Ovary (tissue), 9 donors: Measurements from ENCODE around the gene KDELR1. TPM values are rescaled to one million over a fixed set of nuclear protein-coding genes. Genes with fewer than 3 reads are reported as not detected.

ENCODE experiments used
- DNase-seq, 5 donors: peaks; one replicate each; pipeline ENCODE4 v3.0.0-alpha.2; 2019 to 2020
- H3K27ac ChIP-seq, 2 donors: fragments of 200-600 bp; one replicate each; pipeline versions ENCODE4 v1.5.1 to v1.8.0; 2019 to 2022
- H3K27me3 ChIP-seq: fragments of 200-600 bp; one replicate; pipeline ENCODE4 v1.8.0; 2022
- H3K36me3 ChIP-seq: fragments of 200-600 bp; sonication (generic); one replicate; pipeline ENCODE4 v1.5.1; 2019
- H3K4me1 ChIP-seq: one replicate; pipeline ENCODE4 v1.8.1; 2013; ENCODE audit warnings: mild to moderate bottlenecking, moderate library complexity; ENCODE audit not compliant: insufficient read depth
- H3K4me3 ChIP-seq: fragments of 200-600 bp; sonication (generic); one replicate; pipeline ENCODE4 v1.5.1; 2017
- H3K9me3 ChIP-seq, 2 donors: fragments of 200-600 bp in 1 of 2; sonication (generic) in 1 of 2; one replicate each; pipeline versions ENCODE4 v1.5.1 to v1.8.1; 2013 to 2019; ENCODE audit warnings: mild to moderate bottlenecking in 1 of 2, moderate library complexity in 1 of 2
- CTCF ChIP-seq, 3 donors: fragments of 450-650 bp in 2 of 3; fragments of 200-600 bp in 1 of 3; IDR thresholded peaks; one replicate each; pipeline versions ENCODE4 v1.5.1 to v1.8.0; 2016 to 2022; ENCODE audit warnings: antibody characterized with exemption in 3 of 3, mild to moderate bottlenecking in 1 of 3
- EP300 ChIP-seq: sonication (generic); formaldehyde crosslinking; IDR thresholded peaks from one replicate; pipeline ENCODE4 v1.6.1; 2017; ENCODE audit warnings: antibody characterized with exemption
- POLR2A ChIP-seq: fragments of 450-650 bp; IDR thresholded peaks from one replicate; pipeline ENCODE4 v1.6.1; 2017; ENCODE audit warnings: antibody characterized with exemption, mild to moderate bottlenecking, moderate library complexity
- WGBS, 3 donors: extraction: QIAGEN DNeasy Blood & Tissue Kit in 1 of 3; methylation state at CpG; one replicate each; pipeline versions ENCODE4 v1.1.5 to v1.1.7; 2013 to 2017; 5-methylcytosine and 5-hydroxymethylcytosine counted together
- intact Hi-C, 4 donors: fragments of 100-400 bp; cut with DNase I; formaldehyde crosslinking; loops; one replicate each; pipeline versions ENCODE4 v1.11.0 to v1.15.1; 2022 to 2023
- polyA plus RNA-seq, 2 donors: library from polyadenylated mRNA; stranded (reverse); fragments of 200-250 nt in 1 of 2; fragments of 350-450 nt in 1 of 2; fragmentation: Illumina TruSeq in 1 of 2; extraction: RNeasy Lipid Tissue Mini Kit (QIAGEN cat#74804) in 1 of 2; gene quantifications; one replicate each; pipeline ENCODE4 v1.2.3, GENCODE V29; 2013 to 2014
- total RNA-seq, 7 donors: library from RNA; depleted of rRNA in 2 of 7; stranded (reverse); fragments of >200 nt in 2 of 7; fragmentation: NEBNext Ultra II Directional in 3 of 7; extraction: Animal tissue kit (Norgen Biotek cat#: 25700) in 3 of 7; gene quantifications; one replicate each; pipeline versions ENCODE4 v1.1.0 to v1.2.4, GENCODE V29; 2016 to 2023
- donor health status: DM: no; HTN: no; CAD: no; lungs with moderate emphysema.
- donor health status: DM: no; HTN: no; CAD: no.
- donor health status: Bipolar disorder and iron deficiency.
- donor health status: DM: yes; HTN: yes; CAD: no.
- donor health status: DM: no; HTN: no; CAD: no.
- donor health status: DM: yes; HTN: yes; CAD: no.

The KDELR1 gene
- total and polyA plus RNA-seq, 9 donors = 94.0 to 333 (median 179) TPM

- DNase-seq = peak in 4 of 5 donors; percentile 25 to 64 (median 61)
- Histone ChIP-seq H3K27ac (peak overlapping the region in 1 of 2 donors; percentile 97), H3K4me3 (peak overlapping the region; percentile 27), H3K27me3 (no peaks in the 10 kb centered on the region), H3K4me1 (peaks cover 3% of the 10 kb centered on the region), H3K36me3 (no peaks in the 10 kb centered on the region), H3K9me3 (no peaks in the 10 kb centered on the region)
- 60 to 66% (median 63%) methylated on average over 10 of the region's 10 CpGs for WGBS, 3 donors
- intact Hi-C loops = no loop called here
- TF ChIP-seq CTCF (IDR thresholded peaks at IDR 0.05) (no peak), EP300 (no peak), POLR2A (no peak)
Measured at GRCh38 chr19:48364598-48365348, 26.6 kb downstream of the KDELR1 start.

GRCh38 chr19:48363810-48364597 is 27.3 kb downstream of the KDELR1 start, which contains the start of the genes SYNGR4 and TMEM143:
SYNGR4 (plus strand) TSS chr19:48364367; CDS start chr19:48365843, 1,476 bp downstream.
TMEM143 (minus strand) TSS chr19:48363940; CDS start chr19:48363920, 20 bp downstream.
- H3K9me3 ChIP-seq = no peaks in the 10 kb centered on the region
- no peaks in the 10 kb centered on the region for H3K36me3 ChIP-seq
- intact Hi-C loops = no loop called here
- WGBS, 3 donors = 1% methylated on average over 59 of the region's 59 CpGs
- H3K4me1 ChIP-seq = peaks cover 3% of the 10 kb centered on the region
- peak within 1 kb of the TSS; percentile 74 for H3K4me3 ChIP-seq
- H3K27ac ChIP-seq = peak within 1 kb of the TSS; percentile 89 to 97
- peak; percentile 98 to 100 (median 99) for DNase-seq
- H3K27me3 ChIP-seq = no peaks in the 10 kb centered on the region
- TF ChIP-seq CTCF (IDR thresholded peaks at IDR 0.05) = no peak
- peak; percentile 62 for TF ChIP-seq POLR2A

- Histone ChIP-seq H3K27ac (peak overlapping the region; percentile 89 to 97), H3K4me3 (peak overlapping the region; percentile 74), H3K27me3 (no peaks in the 10 kb centered on the region), H3K36me3 (no peaks in the 10 kb centered on the region), H3K4me1 (peaks cover 3% of the 10 kb centered on the region), H3K9me3 (no peaks in the 10 kb centered on the region)
- no peak for TF ChIP-seq POLR2A
- no peak for TF ChIP-seq EP300
- peak in 2 of 5 donors; percentile 87 for DNase-seq
- WGBS, 3 donors = 0 to 2% (median 1%) methylated on average over 10 of the region's 10 CpGs
- intact Hi-C loops = no loop called here
Measured at GRCh38 chr19:48363500-48363809, 27.9 kb downstream of the KDELR1 start.

GRCh38 chr19:48362716-48363499 is 28.4 kb downstream of the KDELR1 start:
- TF ChIP-seq POLR2A (no peak), EP300 (no peak), CTCF (IDR thresholded peaks at IDR 0.05) (no peak)
- Histone ChIP-seq H3K27ac (peak overlapping the region; percentile 89 to 97), H3K4me3 (peak overlapping the region; percentile 74), H3K27me3 (no peaks in the 10 kb centered on the region), H3K9me3 (no peaks in the 10 kb centered on the region), H3K4me1 (peaks cover 3% of the 10 kb centered on the region), H3K36me3 (no peaks in the 10 kb centered on the region)
- WGBS, 3 donors = 3% methylated on average over 24 to 26 of the region's 26 CpGs
- intact Hi-C loops = no loop called here
- DNase-seq = peak; percentile 94 to 96 (median 95)
